SH-SY5Y (cell line): ENCODE measurements around the gene ADAMTS2.

Source experiments
- GATA2 ChIP-seq: IDR thresholded peaks from 2 replicates; pipeline ENCODE4 v1.6.1; 2011; ENCODE audit warnings: mild to moderate bottlenecking, low read depth, low read length
- GATA3 ChIP-seq: IDR thresholded peaks from 2 replicates; pipeline ENCODE4 v1.6.1; 2011; ENCODE audit warnings: low read depth, mild to moderate bottlenecking, low read length, moderate library complexity

The ADAMTS2 gene

GRCh38 chr5:179152144-179152895 lies 192.9 kb downstream of the ADAMTS2 start:
- TF ChIP-seq GATA2 (no peak), GATA3 (no peak)

DNA sequence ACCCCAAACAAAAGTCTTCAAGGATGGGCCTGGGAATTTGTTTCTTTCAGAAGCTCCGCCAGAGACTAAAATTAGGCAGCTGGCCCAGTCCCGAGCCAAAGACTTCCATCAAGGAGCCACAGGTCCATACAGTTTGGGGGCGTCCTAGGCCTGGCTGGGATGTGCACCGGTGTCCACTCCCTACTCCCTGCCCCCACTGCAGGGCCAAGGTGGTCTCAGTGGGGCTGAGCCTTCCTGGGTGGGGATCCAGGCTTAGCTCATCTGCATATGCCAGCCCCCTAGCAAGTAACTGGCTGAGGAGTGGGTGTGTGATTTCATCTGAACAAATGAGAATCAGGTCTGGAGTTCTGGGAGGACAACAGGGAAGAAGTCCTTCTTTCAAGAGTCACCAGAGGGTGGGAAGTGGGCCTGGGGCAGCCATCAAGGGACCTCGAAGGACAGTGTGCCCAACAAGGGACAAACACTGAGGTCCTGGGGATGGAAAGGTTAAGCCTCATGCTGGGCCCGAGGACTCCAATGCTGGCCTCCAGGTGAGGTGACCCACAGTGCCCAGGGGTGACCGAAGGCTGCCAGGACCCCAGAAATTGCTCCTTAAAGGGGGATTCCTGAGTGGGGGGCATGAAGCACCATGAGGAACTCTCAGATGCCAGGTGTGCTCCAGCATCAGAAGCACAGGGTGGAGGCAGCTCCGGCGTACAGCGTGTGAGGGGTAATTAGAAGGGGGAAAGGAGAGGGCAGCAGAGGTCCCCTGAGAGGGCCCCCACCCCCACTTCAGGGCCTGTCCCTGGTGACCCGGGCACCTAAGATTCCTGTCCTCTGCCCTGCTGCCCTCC lies 193.8 kb downstream of the ADAMTS2 start:
- no peak for TF ChIP-seq GATA2

GRCh38 chr5:179150011-179150410 lies 195.2 kb downstream of the ADAMTS2 start:
- TF ChIP-seq GATA2: no peak
- TF ChIP-seq GATA3: no peak

- TF ChIP-seq GATA3: no peak
Measured at GRCh38 chr5:179149278-179149677, 196.0 kb downstream of the ADAMTS2 start.

- no peak for TF ChIP-seq GATA2
- no peak for TF ChIP-seq GATA3
Measured at GRCh38 chr5:179148703-179149170, 196.5 kb downstream of the ADAMTS2 start.

- TF ChIP-seq GATA2: no peak
- TF ChIP-seq GATA3: no peak
Measured at GRCh38 chr5:179147991-179148702, 197.1 kb downstream of the ADAMTS2 start.

- TF ChIP-seq GATA3 (no peak), GATA2 (no peak)
Measured at GRCh38 chr5:179146277-179146676, 199.0 kb downstream of the ADAMTS2 start.

- TF ChIP-seq GATA2: no peak
Measured at GRCh38 chr5:179143446-179143845, 201.8 kb downstream of the ADAMTS2 start.

DNA sequence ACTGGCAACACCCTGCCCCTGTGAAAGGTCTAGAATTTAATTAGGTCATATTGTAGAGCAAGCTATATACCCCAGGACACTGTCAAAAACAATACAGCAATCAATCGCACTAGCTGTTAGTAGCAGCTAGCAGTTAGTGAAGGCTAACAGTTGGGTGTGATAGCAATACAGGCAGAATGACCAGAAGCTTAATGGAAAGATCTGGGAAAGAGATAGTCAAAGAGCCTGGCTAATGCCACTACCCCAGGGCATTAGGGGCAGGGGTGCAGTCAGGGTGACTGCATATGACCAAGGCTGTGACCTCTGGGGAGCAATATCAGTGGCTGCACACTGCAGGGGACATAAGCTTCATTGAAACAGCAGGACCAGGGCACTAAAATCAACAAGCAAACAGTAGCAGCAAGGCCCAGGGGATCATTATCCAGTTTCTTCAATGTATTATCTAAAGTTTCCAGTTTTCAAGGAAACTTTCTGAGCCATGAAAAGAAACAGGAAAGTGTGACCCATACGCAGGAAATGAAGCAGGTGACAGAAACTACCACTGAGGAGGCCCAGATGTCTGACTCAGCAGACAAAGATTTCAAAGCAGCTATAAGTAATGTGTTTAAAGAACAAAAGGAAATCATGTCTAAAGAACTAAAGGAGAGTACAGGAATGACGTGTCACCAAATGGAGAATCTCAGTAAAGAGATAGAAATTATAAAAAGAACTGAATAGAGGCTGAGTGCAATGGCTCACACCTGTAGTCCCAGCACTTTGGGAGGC lies 202.6 kb downstream of the ADAMTS2 start:
- TF ChIP-seq GATA2 (peak; percentile 82), GATA3 (peak; percentile 42; the same call in 1 of the 2 replicates)

GRCh38 chr5:179141867-179142266 lies 203.4 kb downstream of the ADAMTS2 start:
- TF ChIP-seq GATA3: no peak
- no peak for TF ChIP-seq GATA2

DNA sequence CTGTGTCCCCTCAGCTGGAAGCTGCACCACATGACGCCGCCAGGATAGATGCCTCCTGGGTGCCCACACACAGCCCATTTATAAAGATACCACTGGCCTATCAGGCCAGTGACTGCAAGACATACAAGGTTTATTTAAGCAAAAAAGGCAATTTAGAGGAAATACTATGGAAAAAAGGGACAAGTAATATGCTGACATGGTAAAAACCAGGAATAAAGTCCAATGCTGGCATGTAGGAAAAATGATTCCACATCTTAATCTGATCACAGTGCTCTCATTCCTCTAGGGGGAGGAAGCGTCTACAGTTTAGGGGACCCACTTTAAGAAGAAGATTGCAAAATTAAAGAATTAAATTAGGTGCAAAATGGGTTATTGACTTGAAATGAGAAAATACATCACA lies 205.0 kb downstream of the ADAMTS2 start:
- TF ChIP-seq GATA2 (no peak), GATA3 (no peak)

DNA sequence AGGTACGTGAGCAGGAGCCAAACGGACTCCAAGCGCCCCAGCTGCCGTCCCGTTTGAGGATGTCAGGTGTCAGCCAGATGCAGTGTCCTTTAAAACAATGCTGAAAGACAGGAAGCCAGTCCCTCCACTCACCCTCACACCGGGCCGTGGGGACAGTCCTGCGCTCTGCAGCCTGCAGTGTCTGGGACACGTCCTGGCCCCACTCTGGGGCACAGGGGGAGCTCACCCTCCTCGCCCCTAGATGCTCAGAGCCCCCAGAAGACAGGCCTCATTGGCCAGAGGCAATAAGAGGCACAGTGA lies 205.4 kb downstream of the ADAMTS2 start:
- TF ChIP-seq GATA2 (no peak), GATA3 (no peak)

GRCh38 chr5:179139111-179139935 lies 205.9 kb downstream of the ADAMTS2 start:
- TF ChIP-seq GATA2 (no peak), GATA3 (no peak)
